ENCODE data around the gene DHTKD1.

The DHTKD1 gene

GRCh38 chr10:12068449-12069269 lies at the start of gene DHTKD1:
DHTKD1 (plus strand) TSS chr10:12068954; CDS start chr10:12069034, 80 bp downstream.
- peak within 1 kb of the TSS; percentile 74 for H3K27ac ChIP-seq (ENCODE audit: low read depth, low read length, poor library complexity, severe bottlenecking)
- peaks cover 37% of the 10 kb centered on the region for H3K4me1 ChIP-seq (ENCODE audit: insufficient read depth, low read length, severe bottlenecking)
- H3K9me2 ChIP-seq (ENCODE audit: low read depth, low read length): no peaks in the 10 kb centered on the region
- H3K9me3 ChIP-seq (ENCODE audit: low read length): no peaks in the 10 kb centered on the region
- no peaks in the 10 kb centered on the region for H4K20me1 ChIP-seq (ENCODE audit: insufficient read depth, low read length)
- no peaks in the 10 kb centered on the region; the same call in 1 of the 2 replicates for H3F3A ChIP-seq (ENCODE audit: insufficient read depth, low read length)
- no peaks in the 10 kb centered on the region for H3K27me3 ChIP-seq (ENCODE audit: insufficient read depth, low read length)
- H3K4me2 ChIP-seq (ENCODE audit: low read length): peak within 1 kb of the TSS; percentile 88
- peak within 1 kb of the TSS; percentile 94 for H3K4me3 ChIP-seq (ENCODE audit: low read depth, low read length, poor library complexity, severe bottlenecking)
- TF ChIP-seq CTCF (IDR thresholded peaks at IDR 0.05; ENCODE audit: low read length) (peak; percentile 20; the same call in 1 of the 2 replicates), EZH2 (IDR thresholded peaks at IDR 0.05; ENCODE audit: borderline replicate concordance, low read length) (no peak)
- no peak within 1 kb of the TSS for H2AFZ ChIP-seq (ENCODE audit: low read length)
- no peaks in the 10 kb centered on the region for H3K36me3 ChIP-seq (ENCODE audit: insufficient read depth, low read length)
- peak within 1 kb of the TSS; percentile 92 for H3K9ac ChIP-seq (ENCODE audit: low read length)
- peaks cover 15% of the 10 kb centered on the region for H3K79me2 ChIP-seq (ENCODE audit: insufficient read depth, low read length)

GRCh38 chr10:12019283-12019971 lies 49.3 kb upstream of the DHTKD1 start:
- H3K4me3 ChIP-seq (ENCODE audit: low read depth, low read length, poor library complexity, severe bottlenecking): no peak overlapping the region
- H3K79me2 ChIP-seq (ENCODE audit: insufficient read depth, low read length): peaks cover 52% of the 10 kb centered on the region
- H3K27me3 ChIP-seq (ENCODE audit: insufficient read depth, low read length): no peaks in the 10 kb centered on the region
- no peak for TF ChIP-seq CTCF (IDR thresholded peaks at IDR 0.05; ENCODE audit: low read length)
- TF ChIP-seq EZH2 (IDR thresholded peaks at IDR 0.05; ENCODE audit: borderline replicate concordance, low read length): no peak
- H2AFZ ChIP-seq (ENCODE audit: low read length): no peak overlapping the region
- no peak overlapping the region for H3K4me2 ChIP-seq (ENCODE audit: low read length)
- H3K9ac ChIP-seq (ENCODE audit: low read length): no peak overlapping the region
- no peaks in the 10 kb centered on the region for H3F3A ChIP-seq (ENCODE audit: insufficient read depth, low read length)
- H3K4me1 ChIP-seq (ENCODE audit: insufficient read depth, low read length, severe bottlenecking): peaks cover 19% of the 10 kb centered on the region
- H4K20me1 ChIP-seq (ENCODE audit: insufficient read depth, low read length): no peaks in the 10 kb centered on the region
- H3K36me3 ChIP-seq (ENCODE audit: insufficient read depth, low read length): peaks cover 20% of the 10 kb centered on the region
- no peaks in the 10 kb centered on the region for H3K9me3 ChIP-seq (ENCODE audit: low read length)
- H3K9me2 ChIP-seq (ENCODE audit: low read depth, low read length): no peaks in the 10 kb centered on the region
- H3K27ac ChIP-seq (ENCODE audit: low read depth, low read length, poor library complexity, severe bottlenecking): no peak overlapping the region

- H3K27ac ChIP-seq (ENCODE audit: low read depth, low read length, poor library complexity, severe bottlenecking): no peak overlapping the region
- no peaks in the 10 kb centered on the region for H3K9me2 ChIP-seq (ENCODE audit: low read depth, low read length)
- H3K9me3 ChIP-seq (ENCODE audit: low read length): no peaks in the 10 kb centered on the region
- peaks cover 18% of the 10 kb centered on the region for H3K36me3 ChIP-seq (ENCODE audit: insufficient read depth, low read length)
- H3K4me2 ChIP-seq (ENCODE audit: low read length): no peak overlapping the region
- H4K20me1 ChIP-seq (ENCODE audit: insufficient read depth, low read length): no peaks in the 10 kb centered on the region
- H3K27me3 ChIP-seq (ENCODE audit: insufficient read depth, low read length): no peaks in the 10 kb centered on the region
- peaks cover 54% of the 10 kb centered on the region for H3K79me2 ChIP-seq (ENCODE audit: insufficient read depth, low read length)
- no peak overlapping the region for H3K4me3 ChIP-seq (ENCODE audit: low read depth, low read length, poor library complexity, severe bottlenecking)
- TF ChIP-seq EZH2 (IDR thresholded peaks at IDR 0.05; ENCODE audit: borderline replicate concordance, low read length) (no peak), CTCF (IDR thresholded peaks at IDR 0.05; ENCODE audit: low read length) (no peak)
- H3F3A ChIP-seq (ENCODE audit: insufficient read depth, low read length): no peaks in the 10 kb centered on the region
- no peak overlapping the region for H3K9ac ChIP-seq (ENCODE audit: low read length)
- H2AFZ ChIP-seq (ENCODE audit: low read length): no peak overlapping the region
- H3K4me1 ChIP-seq (ENCODE audit: insufficient read depth, low read length, severe bottlenecking): peaks cover 19% of the 10 kb centered on the region
Measured at GRCh38 chr10:12020574-12020973, 48.2 kb upstream of the DHTKD1 start.

Measured in OCI-LY1 (cell line).